ENCODE results near the gene AMPD2.

DNA sequence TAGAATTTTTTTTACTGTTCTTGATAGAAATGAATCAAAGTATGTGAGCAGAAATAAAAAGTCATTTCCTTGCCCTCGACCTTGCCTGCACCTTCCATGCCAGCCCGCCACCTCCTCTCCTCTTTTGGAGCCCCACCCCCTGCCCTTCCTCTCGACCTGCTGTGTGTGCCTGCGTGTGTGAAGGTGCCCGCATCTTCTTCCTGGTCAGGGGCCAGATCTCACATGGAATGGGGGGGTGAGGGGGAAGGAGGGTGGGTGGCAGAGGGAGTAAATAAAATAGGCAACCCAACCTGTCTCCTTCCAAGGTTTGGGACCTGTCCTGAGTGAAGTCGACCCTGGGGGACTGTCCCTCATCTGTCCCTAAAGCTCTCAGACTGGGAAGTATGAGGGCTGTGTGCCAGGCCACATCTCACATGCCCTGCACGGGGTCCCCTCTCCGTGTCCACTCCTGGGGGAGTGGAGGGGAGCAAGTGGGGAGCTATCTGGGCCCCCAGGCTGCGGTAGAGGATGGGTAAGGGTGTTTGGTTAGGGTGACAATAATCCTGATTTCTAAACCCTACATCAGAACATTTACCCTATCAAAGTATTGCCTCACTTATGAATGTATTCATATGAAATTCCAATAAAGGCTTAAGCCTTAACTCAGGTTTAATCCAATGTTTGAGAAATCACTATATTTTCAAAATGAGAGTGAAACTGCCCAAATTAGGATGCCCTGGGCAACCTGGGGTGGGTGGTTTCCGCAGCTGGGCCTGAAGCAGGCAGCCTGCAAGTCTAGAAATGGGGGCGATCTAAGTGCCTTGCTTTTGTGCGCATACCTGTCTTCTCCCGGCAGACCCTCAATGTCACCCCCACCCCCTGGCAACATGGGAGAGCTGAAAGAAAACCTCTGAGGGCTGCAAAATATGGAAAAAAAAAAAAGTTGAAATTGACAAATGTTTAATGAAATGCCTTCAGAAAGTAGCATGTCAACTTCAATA lies 15.4 kb downstream of the AMPD2 start:
- no peak for TF ChIP-seq POLR2A (IDR thresholded peaks at IDR 0.05)
- TF ChIP-seq, protein P1, sequence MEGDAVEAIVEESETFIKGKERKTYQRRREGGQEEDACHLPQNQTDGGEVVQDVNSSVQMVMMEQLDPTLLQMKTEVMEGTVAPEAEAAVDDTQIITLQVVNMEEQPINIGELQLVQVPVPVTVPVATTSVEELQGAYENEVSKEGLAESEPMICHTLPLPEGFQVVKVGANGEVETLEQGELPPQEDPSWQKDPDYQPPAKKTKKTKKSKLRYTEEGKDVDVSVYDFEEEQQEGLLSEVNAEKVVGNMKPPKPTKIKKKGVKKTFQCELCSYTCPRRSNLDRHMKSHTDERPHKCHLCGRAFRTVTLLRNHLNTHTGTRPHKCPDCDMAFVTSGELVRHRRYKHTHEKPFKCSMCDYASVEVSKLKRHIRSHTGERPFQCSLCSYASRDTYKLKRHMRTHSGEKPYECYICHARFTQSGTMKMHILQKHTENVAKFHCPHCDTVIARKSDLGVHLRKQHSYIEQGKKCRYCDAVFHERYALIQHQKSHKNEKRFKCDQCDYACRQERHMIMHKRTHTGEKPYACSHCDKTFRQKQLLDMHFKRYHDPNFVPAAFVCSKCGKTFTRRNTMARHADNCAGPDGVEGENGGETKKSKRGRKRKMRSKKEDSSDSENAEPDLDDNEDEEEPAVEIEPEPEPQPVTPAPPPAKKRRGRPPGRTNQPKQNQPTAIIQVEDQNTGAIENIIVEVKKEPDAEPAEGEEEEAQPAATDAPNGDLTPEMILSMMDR (IDR thresholded peaks at IDR 0.05): no peak

All from sigmoid colon (tissue), 3 donors.